Kidney (tissue), 14 donors: ENCODE results near the gene EFCAB6. TPM values are rescaled to one million over a fixed set of nuclear protein-coding genes. Genes with fewer than 3 reads are reported as not detected.

Experiments used
- DNase-seq, 5 donors: peaks; one replicate each; pipeline ENCODE4 v3.0.0-alpha.2; 2013 to 2020
- FAIRE-seq: peaks from 2 replicates; lab custom pipeline; 2012; peaks lifted over from hg19 to GRCh38; lab: Jason Lieb, UNC
- H3K27ac ChIP-seq, 2 donors: one replicate each; pipeline ENCODE4 v1.7.0; 2013; ENCODE audit warnings: low read depth in 2 of 2, low read length in 2 of 2, inconsistent platforms in 1 of 2
- H3K27me3 ChIP-seq: one replicate; pipeline ENCODE4 v1.7.1; 2013; ENCODE audit warnings: low read length, inconsistent platforms; ENCODE audit not compliant: control insufficient read depth, insufficient read depth
- H3K36me3 ChIP-seq, 3 donors: one replicate each; pipeline versions ENCODE4 v1.7.0 to v1.7.1; 2013; ENCODE audit warnings: low read length in 3 of 3, control low read depth in 1 of 3, inconsistent platforms in 1 of 3; ENCODE audit not compliant: insufficient read depth in 3 of 3, control insufficient read depth in 2 of 3
- H3K4me1 ChIP-seq, 3 donors: one replicate each; pipeline versions ENCODE4 v1.7.0 to v1.7.1; 2013; ENCODE audit warnings: low read length in 3 of 3, inconsistent platforms in 1 of 3, low read depth in 1 of 3; ENCODE audit not compliant: control insufficient read depth in 2 of 3, insufficient read depth in 2 of 3
- H3K4me3 ChIP-seq, 3 donors: one replicate each; pipeline versions ENCODE4 v1.7.0 to v1.8.1; 2013; ENCODE audit warnings: low read length in 3 of 3, control low read depth in 1 of 3, inconsistent platforms in 1 of 3
- H3K9ac ChIP-seq, 3 donors: one replicate each; pipeline versions ENCODE4 v1.7.0 to v1.7.1; 2013; ENCODE audit warnings: low read length in 3 of 3, control low read depth in 1 of 3, inconsistent platforms in 1 of 3
- H3K9me3 ChIP-seq, 3 donors: one replicate each; pipeline versions ENCODE4 v1.7.0 to v1.7.1; 2013; ENCODE audit warnings: low read length in 3 of 3, control low read depth in 1 of 3, inconsistent platforms in 1 of 3; ENCODE audit not compliant: control insufficient read depth in 2 of 3, insufficient read depth in 1 of 3
- intact Hi-C: fragments of 100-400 bp; cut with DNase I; formaldehyde crosslinking; loops from one replicate; pipeline ENCODE4 v1.11.1; 2022
- polyA plus RNA-seq: library from polyadenylated mRNA; stranded (reverse); fragments of 350-450 nt; fragmentation: Illumina TruSeq; extraction: RNeasy Lipid Tissue Mini Kit (QIAGEN cat#74804); gene quantifications from one replicate; pipeline ENCODE4 v1.2.3, GENCODE V29; 2014; ENCODE audit warnings: low read depth, low replicate concordance; ENCODE audit not compliant: insufficient read depth
- total RNA-seq: library from RNA; stranded (reverse); fragmentation: NEBNext Ultra II Directional; extraction: Animal tissue kit (Norgen Biotek cat#: 25700); gene quantifications from one replicate; pipeline ENCODE4 v1.2.1, GENCODE V29; 2021
- TF ChIP-seq, protein P1 (sequence below): IDR thresholded peaks from 3 replicates; pipeline ENCODE4 v1.5.1; 2012; ENCODE audit warnings: mild to moderate bottlenecking, moderate library complexity, borderline replicate concordance; ENCODE audit not compliant: insufficient read depth; ENCODE audit errors: extremely low read depth
- donor health status: control.
- donor health status: control.
- donor health status: control.
- donor health status: control.
- donor health status: control.
- donor health status: DM: yes; HTN: yes; CAD: no.
- donor health status: Normal renal cell carcinoma (clear cell type).

The EFCAB6 gene
- total and polyA plus RNA-seq, 2 donors from 2014 or later = 1.5 to 11.8 TPM

DNA sequence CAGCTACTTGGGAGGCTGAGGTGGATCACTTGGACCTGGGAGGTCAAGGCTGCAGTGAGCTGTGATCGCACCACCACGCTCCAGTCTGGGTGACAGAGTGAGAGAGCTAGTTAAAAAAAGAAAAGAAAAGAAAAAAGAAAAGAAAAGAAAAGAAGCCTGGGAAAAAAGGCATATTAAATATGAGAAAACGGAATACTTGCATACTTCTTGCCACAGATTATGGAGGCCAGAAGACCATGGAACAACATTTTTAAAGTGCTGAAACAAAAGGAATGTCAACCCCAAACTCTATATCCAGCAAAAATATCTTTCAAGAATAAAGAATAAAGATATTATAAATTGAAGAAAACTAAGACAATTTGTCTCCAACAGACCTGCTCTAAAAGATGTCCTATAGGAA is 191.9 kb downstream of the EFCAB6 start:
- Histone ChIP-seq H3K9me3 (no peaks in the 10 kb centered on the region), H3K4me3 (no peak overlapping the region), H3K27ac (no peak overlapping the region), H3K9ac (no peak overlapping the region), H3K36me3 (no peaks in the 10 kb centered on the region), H3K27me3 (no peaks in the 10 kb centered on the region), H3K4me1 (no peaks in the 10 kb centered on the region)
- no peak for DNase-seq
- no peak for FAIRE-seq
- TF ChIP-seq, protein P1, sequence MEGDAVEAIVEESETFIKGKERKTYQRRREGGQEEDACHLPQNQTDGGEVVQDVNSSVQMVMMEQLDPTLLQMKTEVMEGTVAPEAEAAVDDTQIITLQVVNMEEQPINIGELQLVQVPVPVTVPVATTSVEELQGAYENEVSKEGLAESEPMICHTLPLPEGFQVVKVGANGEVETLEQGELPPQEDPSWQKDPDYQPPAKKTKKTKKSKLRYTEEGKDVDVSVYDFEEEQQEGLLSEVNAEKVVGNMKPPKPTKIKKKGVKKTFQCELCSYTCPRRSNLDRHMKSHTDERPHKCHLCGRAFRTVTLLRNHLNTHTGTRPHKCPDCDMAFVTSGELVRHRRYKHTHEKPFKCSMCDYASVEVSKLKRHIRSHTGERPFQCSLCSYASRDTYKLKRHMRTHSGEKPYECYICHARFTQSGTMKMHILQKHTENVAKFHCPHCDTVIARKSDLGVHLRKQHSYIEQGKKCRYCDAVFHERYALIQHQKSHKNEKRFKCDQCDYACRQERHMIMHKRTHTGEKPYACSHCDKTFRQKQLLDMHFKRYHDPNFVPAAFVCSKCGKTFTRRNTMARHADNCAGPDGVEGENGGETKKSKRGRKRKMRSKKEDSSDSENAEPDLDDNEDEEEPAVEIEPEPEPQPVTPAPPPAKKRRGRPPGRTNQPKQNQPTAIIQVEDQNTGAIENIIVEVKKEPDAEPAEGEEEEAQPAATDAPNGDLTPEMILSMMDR = no peak
- intact Hi-C loops = loop anchor here (10.0 kb wide), 1 partner anchor 65 kb away; no protein-coding TSS in a partner anchor

DNA sequence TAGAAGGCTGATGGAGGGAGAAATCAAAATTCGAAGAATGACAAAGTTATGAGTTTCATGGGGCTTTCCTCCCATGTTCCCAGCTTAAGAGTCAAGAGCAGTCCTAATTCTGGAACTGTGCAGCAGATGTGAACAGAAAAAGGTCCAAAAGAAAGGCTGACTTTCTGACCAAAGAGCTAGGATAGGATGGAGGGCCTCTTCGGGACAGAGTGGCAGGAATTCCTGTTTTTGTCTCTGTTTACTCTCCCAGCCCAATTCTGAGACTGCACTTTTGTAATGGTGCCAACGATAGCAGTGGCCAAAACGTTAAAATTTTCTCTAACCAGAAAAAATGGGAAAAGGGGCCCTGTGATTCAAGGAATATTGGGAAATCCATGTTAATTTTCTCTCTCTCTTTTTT is 193.6 kb downstream of the EFCAB6 start:
- intact Hi-C loops = no loop called here
- no peaks in the 10 kb centered on the region for H3K4me1 ChIP-seq
- H3K27me3 ChIP-seq = no peaks in the 10 kb centered on the region
- FAIRE-seq = no peak
- H3K27ac ChIP-seq = no peak overlapping the region
- no peaks in the 10 kb centered on the region for H3K36me3 ChIP-seq
- no peak overlapping the region for H3K9ac ChIP-seq
- H3K9me3 ChIP-seq = no peaks in the 10 kb centered on the region
- no peak overlapping the region for H3K4me3 ChIP-seq
- TF ChIP-seq, protein P1 = no peak
- DNase-seq = no peak

DNA sequence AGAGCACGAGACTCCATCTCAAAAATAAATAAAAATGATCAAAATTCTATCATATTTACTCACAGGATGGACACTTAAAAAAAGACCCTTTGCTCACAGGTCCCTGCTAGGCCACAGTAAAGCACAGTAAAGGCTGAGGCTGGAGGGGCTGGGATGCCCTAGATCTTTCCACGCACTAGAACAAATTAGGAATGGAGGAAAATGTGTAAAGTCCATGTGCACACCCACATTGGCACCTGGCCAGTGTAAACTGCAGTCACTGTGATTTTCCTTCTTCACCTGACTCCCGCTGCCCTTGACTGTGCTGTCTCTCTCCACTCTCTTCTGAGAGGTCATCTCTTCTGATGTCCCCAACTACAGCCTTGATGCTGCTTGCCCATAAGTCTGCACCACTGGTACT is 195.5 kb downstream of the EFCAB6 start:
- FAIRE-seq = no peak
- TF ChIP-seq, protein P1 = no peak

GRCh38 chr22:43600265-43600664 is 211.8 kb downstream of the EFCAB6 start:
- TF ChIP-seq, protein P1 = no peak
- FAIRE-seq (no peak), DNase-seq (no peak)
- no peaks in the 10 kb centered on the region for H3K27me3 ChIP-seq
- no peak overlapping the region for H3K27ac ChIP-seq
- no peak overlapping the region for H3K4me3 ChIP-seq
- intact Hi-C loops = no loop called here
- no peaks in the 10 kb centered on the region for H3K4me1 ChIP-seq
- H3K9me3 ChIP-seq = no peaks in the 10 kb centered on the region
- H3K36me3 ChIP-seq = no peaks in the 10 kb centered on the region
- no peak overlapping the region for H3K9ac ChIP-seq

More for the DNA sequence above, 195.5 kb downstream of the EFCAB6 start:
- Histone ChIP-seq H3K4me3 (no peak overlapping the region), H3K27ac (no peak overlapping the region), H3K27me3 (no peaks in the 10 kb centered on the region), H3K4me1 (no peaks in the 10 kb centered on the region), H3K36me3 (no peaks in the 10 kb centered on the region), H3K9me3 (no peaks in the 10 kb centered on the region), H3K9ac (no peak overlapping the region)
- peak in 1 of 5 donors; percentile 19 for DNase-seq
- intact Hi-C loops = no loop called here
